HuH-7.5 (cell line): ENCODE results near the gene SCFD2.

Experiments
- DNase-seq: peaks from one replicate; pipeline ENCODE4 v3.0.0; 2011; ENCODE audit warnings: low spot score

Gene SCFD2

GRCh38 chr4:52823702-52824092, 542.2 kb downstream of the SCFD2 start:
- DNase-seq = no peak
